ENCODE results near the gene NXT1. TPM values are rescaled to one million over a fixed set of nuclear protein-coding genes. Genes with fewer than 3 reads are reported as not detected.
"Not testable (repeated sequence)": the region's sequence is repeated elsewhere in the genome, so short reads cannot be mapped to it uniquely, and the experiment has no call there.

Gene NXT1
- 34.4 TPM for total RNA-seq (ENCODE audit: insufficient read depth, low replicate concordance)

DNA sequence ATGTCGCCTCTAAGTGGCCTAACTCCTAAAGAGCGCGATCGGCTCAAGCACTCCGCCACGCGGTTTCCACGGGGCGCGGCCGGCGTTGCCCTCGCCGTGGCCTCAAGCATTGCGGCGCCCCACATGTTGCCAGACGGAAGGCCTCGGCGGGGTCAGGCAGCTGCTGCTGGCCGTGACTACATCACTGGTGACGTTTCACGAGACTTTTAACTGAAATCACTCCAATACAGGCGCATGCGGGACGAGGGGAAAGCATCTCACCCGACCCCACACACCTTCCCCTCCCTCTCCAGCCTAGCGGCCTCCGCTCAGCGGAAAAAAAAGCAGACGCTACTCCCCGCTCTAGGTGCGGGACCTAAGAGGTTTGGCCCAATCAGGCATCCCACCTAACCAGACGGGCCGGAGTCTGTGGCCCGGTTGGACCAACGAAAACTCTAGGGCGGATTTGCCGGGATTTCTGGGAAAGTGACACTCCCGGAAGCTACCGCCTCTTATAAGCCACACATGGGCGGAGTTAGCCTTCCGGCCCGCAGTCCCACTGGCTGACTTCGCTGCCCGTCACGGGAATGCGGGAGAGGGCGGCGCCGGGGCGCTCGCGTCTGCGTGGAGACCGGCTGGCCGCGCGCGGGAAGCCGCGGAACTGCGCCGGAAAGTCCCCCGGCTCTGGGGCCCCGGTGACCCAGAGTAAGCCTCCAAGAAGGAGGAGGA lies at the start of gene NXT1:
TSS of gene NXT1 (plus strand) at position 596 of the 708 bp plus-strand sequence. CDS start 3,251 bp downstream, outside the sequence.
- peak; percentile 100 for DNase-seq (ENCODE audit: low spot score)

DNA sequence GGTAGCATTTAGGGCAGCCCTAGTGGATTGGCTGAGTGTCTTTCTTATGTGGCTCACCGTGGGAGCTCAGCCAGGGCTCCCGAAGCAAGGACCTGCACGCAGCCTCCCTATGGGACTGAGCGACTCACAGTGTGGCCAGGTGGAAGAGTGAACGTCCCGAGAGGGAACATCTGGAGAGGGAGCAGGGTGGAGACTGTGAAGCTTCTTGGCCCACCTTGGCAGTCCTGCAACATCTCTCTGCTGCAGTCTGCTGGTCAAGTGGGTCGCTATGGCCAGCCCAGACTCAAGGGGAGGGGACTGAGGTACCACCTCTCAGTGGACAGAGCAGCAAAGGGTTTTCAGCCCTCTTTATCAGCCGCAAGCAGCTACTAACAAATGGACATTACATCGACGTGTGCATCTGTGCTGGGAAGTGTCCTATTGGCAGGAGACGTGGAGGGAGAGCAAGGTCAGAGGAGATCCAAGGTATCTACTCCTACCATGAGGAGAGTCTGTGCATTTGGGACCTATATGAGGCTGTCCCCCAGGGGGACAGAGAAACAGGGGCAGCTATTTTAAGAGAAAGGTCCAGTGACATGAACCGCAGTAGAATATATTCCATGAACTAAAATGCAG lies 49.0 kb upstream of the NXT1 start:
- no peak for DNase-seq (ENCODE audit: low spot score)

DNA sequence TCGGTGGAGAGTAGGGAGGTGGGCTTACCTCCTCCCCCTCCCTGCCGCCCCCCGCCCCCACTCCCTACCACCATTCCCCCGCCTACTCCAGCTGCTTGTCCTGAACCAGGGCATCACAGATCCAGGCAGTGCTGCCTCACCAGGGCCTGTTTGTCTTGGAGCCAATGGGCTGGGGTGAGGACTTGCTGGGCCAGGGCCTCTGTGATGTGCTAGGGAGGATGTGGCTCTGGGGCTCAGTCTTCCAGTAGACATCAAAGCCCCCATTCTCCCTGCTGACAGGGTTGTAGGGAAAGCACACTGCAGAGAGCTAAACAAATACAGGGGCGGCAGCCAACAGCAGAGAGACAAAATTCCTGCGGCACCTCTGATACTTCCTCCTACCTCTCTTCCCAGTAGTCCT lies 48.2 kb upstream of the NXT1 start:
- no peak for DNase-seq (ENCODE audit: low spot score)

DNA sequence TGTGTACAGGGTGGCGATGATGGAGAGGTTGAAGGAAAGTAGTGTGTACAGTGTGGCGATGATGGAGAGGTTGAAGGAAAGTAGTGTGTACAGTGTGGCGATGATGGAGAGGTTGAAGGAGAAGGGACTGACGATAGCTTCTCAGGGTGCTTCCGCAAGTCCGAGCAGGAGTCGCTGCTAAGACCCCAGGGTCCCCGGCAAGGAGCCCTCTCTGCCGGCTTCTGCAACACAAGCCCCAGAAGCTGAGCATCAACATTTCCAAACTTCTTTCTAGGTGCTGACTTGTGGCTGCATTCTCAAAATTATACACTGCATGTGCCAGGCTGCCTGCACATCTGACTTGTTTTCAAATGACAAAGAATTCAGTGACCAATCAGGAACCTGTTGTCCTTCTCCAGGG lies 47.8 kb upstream of the NXT1 start:
- DNase-seq (ENCODE audit: low spot score): no peak

DNA sequence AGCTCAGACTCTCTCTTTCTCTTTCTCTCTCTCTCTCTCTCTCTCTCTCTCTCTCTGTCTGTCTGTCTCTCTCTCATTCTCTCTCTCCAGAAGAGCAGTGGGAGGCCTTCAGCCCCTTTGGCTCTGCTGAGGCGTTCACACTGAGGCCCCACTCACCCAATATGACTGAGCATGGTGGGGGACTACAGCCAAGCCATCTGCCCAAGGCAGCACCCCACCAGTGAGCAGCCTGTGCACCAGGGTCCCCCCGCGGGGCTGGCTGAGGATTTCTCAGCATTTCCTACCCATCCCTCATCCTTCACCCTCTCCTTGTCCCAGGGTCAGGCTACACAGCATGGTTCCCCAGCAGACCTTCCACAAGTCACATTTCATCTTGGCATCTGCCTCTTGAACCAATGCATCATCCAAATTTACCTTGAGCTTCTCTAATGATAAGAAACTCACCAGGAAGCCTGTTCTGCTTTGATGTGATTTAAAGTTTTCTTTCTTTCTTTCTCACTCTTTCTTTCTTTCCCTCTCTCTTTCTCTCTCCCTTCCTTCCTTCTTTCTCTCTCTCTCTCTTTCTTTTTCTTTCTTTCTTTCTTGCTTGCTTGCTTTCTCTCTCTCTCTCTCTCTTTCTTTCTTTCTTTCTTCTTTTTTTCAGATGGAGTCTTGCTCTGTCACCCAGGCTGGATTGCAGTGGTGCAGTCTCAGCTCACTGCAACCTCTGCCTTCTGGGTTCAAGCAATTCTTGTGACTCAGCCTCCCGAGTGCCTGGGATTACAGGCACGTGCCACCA lies 47.1 kb upstream of the NXT1 start:
- no peak for DNase-seq (ENCODE audit: low spot score)

DNA sequence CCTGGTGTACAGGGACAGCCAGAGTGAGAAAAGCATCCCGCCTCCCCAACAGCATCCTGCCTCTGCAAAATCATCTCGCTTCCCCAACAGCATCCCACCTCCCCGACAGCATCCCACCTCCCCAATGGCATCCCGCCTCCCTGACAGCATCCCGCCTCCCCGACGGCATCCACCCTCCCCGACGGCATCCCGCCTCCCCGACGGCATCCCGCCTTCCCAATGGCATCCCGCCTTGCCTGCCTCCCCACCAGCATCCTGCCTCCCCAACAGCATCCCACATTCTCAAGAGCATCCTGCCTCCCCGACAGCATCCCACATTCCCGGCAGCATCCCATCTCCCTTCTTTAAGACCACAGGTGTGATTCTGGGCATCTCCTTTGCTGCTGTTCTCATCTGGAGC lies 46.0 kb upstream of the NXT1 start:
- DNase-seq (ENCODE audit: low spot score): no peak

DNA sequence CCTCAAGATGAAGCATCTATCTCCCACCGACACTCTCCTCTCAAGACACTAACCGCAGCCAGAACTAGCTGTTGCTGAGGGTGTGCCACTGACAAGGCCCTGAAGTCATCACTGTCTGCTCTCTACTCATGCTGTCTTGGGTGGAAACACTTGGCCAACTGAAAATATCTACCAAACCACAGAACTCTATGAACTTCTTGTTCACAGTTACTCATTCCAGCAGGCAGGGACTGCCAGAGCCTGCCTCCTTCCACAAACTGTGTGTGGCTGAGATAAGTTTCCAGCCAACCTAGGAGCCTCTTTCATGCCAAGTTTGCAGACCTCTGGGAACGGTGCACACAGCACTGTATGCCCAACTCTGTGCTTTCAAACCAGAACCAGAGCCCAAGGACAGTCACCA lies 45.5 kb upstream of the NXT1 start:
- peak; percentile 1 for DNase-seq (ENCODE audit: low spot score)

DNA sequence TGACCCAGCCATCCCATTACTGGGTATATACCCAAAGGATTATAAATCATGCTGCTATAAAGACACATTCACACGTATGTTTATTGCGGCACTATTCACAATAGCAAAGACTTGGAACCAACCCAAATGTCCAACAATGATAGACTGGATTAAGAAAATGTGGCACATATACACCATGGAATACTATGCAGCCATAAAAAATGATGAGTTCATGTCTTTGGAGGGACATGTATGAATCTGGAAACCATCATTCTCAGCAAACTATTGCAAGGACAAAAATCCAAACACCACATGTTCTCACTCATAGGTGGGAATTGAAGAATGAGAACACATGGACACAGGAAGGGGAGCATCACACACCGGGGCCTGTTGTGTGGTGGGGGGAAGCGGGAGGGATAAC lies 43.2 kb upstream of the NXT1 start:
- DNase-seq (ENCODE audit: low spot score): not testable (repeated sequence)

DNA sequence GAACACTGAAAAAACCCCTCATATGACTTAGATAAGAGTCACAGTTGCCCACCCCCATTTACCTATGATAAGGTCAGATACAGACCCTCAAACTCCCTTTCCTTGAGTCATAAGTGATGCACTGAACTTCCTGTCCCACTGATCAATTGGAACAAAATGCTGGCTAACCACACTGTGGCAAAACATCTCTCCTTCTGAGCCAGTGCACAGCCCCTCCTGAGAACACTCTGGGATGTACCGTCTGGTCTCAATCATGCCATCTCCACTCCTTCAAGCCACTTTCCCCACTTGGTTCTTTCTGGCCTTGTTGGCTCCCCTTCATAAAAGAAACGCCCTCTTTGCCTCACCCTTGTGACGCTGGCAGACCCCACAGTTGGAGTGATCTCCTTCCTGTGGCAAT lies 42.6 kb upstream of the NXT1 start:
- no peak for DNase-seq (ENCODE audit: low spot score)

DNA sequence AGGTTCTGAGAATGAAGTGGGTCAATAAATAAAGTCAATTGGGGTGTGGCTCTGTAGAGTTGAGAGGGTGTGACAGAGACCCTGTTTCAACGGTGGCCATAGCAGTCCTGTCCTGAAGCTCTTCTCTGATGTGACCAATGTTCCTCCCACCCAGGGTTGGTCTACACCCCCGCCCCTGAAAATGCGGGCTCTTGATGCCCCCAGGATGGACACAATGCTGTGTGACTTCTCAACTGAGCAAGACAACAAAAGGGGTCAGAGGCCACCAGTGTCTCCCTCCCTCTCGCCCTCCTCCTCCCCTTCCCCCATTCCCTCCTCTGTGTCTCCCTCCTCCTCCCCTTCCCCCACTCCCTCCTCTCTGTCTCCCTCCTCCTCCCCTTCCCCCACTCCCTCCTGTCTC lies 41.7 kb upstream of the NXT1 start:
- DNase-seq (ENCODE audit: low spot score): no peak

DNA sequence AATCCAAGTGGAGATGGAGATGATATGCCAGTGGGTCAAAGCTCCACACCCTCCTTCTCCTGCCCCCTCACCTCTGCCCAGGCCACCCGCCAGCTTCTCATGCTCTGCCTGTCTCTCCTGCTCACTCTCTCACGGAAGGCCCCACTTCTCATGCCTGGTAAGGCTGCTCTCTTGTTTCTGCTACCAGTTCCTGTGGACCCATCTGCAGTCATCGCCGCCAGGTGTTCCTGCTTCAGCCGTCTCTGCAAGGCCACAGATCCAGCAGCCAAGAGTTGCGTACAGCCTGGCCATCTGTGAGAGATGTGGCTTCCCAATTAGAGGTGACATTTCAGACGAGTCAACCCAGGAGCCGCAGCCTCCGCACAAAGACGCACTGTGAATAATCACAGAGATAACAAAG lies 40.8 kb upstream of the NXT1 start:
- no peak for DNase-seq (ENCODE audit: low spot score)

DNA sequence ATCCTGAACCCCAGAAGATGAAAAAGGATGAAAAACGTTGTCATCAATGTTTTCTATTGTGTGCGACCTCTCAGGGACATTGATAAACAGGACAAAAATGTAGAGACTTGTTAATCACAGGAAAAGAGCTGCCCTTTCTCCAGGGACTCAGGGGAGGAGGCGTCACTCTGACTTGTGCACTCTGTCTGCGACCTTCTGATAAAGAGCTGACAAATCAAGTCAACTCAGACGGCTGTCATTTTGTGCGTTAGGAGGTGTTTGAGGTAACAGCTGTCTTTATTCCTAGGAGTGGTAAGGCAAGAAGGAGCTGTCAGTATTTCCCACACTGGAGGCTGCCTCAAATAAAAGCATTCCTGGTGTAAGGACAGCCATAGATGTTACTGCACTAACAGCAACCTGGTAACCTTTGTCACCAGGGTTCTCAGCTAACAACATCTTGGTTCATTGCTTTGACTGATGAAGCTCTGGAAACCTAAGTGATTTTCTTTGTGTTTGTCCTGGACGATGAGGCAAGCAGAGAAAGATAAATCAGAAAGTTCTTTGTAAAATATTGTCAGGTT lies 38.6 kb upstream of the NXT1 start:
- no peak for DNase-seq (ENCODE audit: low spot score)

DNA sequence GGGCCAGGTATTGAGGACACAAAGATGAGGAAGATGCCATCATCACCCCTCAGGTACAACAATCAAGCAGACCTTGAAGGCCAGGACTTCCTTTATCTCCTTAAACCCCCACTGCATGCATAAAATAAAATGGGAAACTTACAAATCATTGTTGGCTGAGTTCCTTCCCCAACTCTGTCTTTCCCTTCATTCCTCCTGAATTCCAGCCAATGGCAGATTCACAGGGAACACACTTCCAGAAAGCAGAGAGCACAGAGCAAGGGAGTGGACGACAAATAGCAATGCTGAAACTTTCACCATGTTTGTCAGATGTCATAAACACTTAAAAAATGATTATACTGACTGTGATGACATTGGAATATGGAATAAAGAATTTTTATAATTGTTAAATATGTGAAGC lies 37.3 kb upstream of the NXT1 start:
- DNase-seq (ENCODE audit: low spot score): no peak

DNA sequence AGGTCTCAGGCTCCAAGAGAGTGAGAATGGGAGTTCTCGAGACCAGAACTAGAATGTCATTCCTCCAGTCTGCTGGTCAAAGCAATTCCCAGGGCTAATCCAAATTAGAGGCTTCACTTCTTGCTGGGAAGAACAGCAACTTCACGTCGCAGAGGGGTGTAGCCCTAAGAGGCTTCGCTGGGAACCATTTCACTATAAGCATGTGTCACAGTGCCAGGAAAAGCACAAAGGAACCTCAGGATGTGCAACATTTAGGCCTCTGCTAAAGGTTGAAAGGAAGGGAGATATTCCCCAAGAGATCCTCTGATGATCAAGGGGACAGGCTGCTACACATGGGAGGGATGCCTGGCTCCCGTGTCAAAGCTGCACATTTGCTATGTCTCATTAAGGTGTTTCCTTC lies 35.9 kb upstream of the NXT1 start:
- DNase-seq (ENCODE audit: low spot score): no peak

DNA sequence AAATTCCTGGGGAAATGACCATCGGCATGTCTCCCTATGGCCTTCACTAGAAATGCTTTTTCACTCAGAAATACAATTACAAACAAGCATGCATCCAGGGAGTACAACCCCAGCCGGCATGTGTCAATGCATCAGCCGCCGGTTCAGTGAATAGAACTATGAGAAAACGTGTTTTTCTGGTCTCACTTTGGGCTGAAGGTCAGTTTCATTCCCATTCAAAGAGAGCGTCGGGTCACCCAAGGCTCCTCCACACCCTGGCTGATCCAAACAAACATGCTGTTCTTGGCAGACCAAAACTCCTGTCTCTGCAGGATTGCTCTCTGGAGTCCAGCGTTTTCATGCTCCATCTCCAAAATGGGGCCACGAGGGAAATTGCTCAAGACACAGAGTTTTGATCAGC lies 35.5 kb upstream of the NXT1 start:
- no peak for DNase-seq (ENCODE audit: low spot score)

DNA sequence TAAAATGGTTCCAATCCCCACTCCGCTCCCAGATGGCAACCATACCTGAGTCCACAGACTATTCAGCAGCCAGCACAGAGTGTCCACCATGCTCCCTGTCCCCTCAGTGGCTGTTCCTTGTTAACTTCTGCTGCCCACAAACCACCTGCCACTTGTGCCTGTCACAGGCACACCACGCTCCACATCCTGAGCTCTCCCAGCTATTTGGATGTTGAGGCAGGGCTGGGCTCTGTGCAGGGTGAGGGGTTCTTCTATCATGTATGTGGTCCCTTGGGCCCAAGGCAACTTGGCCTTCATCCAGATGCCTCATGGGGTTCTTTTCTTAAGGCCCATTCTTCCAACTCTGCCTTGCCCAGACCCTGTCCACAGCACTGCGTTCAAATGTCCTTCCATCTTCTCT lies 34.0 kb upstream of the NXT1 start:
- no peak for DNase-seq (ENCODE audit: low spot score)

DNA sequence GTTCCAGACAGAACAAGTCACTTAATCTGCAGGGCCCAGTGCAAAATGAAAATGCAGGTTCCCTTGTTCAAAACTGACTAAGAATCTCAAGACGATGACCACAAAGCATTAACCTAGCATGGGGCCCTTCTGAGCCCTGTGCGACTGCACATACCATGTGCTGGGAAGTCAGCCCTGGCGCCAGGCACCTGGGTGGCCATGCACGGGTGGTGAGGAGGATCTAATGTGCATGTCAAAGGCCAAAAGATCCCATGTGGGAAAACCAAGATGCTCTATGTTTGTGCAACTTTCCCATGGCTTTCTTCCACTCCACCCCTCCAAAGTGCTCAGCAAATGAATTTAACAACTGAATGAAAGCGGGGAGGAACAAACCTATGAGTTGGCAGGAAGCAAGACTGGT lies 33.5 kb upstream of the NXT1 start:
- no peak for DNase-seq (ENCODE audit: low spot score)

DNA sequence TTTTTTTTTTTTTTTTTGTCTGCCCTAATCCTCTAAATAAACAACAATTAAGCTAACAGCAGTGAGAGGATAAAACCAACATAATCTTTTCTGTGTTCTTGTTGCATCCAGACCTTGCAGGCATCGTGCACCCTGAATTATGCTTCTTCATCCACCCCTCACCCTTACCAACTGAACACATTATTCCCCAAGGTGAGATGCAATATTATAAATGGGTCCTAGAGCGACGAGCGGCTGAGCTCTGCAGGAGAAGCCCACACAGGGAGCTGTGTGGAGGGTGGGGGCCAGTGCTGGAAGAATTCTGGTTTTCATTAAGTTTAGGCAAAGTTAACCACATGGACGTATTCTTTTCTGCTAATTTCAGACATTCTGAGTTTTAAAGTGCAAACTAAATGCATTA lies 32.2 kb upstream of the NXT1 start:
- no peak for DNase-seq (ENCODE audit: low spot score)

DNA sequence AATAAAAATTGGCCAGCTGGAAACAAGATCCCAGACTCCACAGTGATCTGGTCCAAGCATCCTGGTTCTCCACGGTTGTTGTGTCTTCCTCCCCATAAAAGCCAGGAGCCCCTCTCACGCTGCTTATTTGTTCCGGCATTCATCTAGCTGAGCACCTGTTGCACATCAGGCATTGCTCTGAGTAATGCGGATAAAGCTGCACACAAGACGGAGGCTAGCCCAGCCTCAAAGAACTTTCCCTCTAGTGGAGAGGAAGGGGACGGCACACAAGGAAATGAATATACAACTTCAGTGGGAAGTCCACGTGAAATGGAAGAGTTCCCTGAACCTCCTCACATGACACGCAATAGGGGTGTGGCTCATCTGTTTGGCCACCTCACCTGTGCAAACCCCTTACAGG lies 30.3 kb upstream of the NXT1 start:
- DNase-seq (ENCODE audit: low spot score): no peak

DNA sequence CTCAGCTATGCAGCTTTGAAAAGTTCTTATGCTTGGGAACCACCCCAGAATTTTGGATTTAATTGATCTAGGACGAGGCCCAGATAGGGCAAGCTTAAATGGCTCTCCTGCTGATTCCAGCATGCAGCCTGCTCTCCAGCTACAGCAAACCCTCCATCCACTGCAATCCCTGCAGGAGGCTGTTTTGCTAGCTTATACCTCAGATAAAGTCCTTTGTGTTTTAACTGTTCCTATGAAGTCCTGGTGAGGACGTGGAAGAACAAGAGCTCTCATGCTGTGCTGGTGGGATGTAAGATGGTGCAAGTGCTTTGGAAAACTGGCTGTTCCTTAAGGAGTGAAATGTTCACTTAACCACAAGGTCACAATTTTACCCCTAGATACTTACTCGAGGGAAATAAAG lies 25.5 kb upstream of the NXT1 start:
- DNase-seq (ENCODE audit: low spot score): no peak

DNA sequence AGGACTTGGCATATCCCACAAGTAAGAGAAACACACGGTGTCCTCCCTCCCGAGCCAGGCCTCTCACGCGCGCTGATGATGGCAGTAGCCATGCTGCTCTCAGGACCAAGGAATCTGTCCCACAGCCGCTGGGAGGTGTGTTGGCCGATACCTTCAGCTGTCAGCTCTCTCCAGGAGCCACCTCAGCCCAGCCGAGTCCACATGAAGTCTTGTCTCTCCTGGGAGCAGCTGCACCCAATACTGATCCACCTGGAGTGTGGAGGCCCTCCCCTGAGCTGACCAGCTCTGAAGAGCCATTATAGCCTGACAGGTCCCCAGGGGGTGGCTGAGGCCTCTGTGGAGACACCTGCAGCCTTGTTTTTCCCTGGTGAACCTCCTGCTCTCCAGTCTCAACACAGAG lies 23.8 kb upstream of the NXT1 start:
- no peak for DNase-seq (ENCODE audit: low spot score)

DNA sequence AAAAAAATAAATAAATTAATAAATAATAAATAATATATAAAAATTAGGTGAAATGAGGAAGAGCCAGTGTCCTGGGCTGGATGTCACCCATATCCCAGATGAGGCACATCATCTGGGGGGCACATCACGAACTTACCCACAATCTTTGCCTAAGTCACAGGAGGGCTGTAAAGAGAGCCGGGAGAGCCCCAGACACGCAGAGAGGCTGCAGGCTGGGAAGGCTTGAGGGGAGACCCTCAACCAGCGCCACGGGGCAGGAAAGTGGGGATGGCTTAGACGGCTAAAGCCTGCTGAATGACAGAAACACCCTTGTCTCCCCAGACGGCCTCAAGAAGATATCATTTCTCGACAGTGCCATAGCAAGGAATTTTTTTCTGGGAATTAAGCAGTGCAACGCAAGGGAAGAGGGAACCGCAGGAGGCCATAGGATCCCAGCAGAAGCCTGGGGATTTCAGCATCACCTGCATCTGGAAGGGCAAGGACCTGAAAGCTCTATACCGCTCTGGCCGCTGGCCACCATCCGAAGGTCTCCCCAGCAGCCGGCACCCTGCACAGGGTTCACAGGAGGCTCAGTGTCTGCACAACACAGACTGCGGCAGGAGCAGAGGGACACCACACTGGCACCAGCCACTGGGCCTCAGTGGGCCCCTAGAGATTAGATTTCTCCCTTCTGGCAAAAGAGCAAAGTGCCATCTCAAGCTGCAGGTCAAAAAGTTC lies 22.8 kb upstream of the NXT1 start:
- no peak for DNase-seq (ENCODE audit: low spot score)

Measured in umbilical cord (tissue), 2 donors.